Erythroblast (primary cell): ENCODE data around the gene MYH7.

ENCODE experiments used
- GATA1 ChIP-seq: IDR thresholded peaks from 2 replicates; pipeline ENCODE4 v1.6.1; 2011; ENCODE audit warnings: low read depth, mild to moderate bottlenecking, control low read depth, low read length, moderate library complexity
- POLR2A ChIP-seq: IDR thresholded peaks from 2 replicates; pipeline ENCODE4 v1.6.1; 2011; ENCODE audit warnings: mild to moderate bottlenecking, low read length

GRCh38 chr14:23413681-23414080, 21.8 kb downstream of the MYH7 start:
- TF ChIP-seq POLR2A (no peak), GATA1 (no peak)
